ENCODE measurements around the gene HEXIM1. TPM values are rescaled to one million over a fixed set of nuclear protein-coding genes. Genes with fewer than 3 reads are reported as not detected.
"Not testable (repeated sequence)": the region's sequence is repeated elsewhere in the genome, so short reads cannot be mapped to it uniquely, and the experiment has no call there.

HEXIM1 gene
- total and polyA plus RNA-seq, 2 experiments from 2014 or later, result 17.9 to 34.8 TPM

DNA sequence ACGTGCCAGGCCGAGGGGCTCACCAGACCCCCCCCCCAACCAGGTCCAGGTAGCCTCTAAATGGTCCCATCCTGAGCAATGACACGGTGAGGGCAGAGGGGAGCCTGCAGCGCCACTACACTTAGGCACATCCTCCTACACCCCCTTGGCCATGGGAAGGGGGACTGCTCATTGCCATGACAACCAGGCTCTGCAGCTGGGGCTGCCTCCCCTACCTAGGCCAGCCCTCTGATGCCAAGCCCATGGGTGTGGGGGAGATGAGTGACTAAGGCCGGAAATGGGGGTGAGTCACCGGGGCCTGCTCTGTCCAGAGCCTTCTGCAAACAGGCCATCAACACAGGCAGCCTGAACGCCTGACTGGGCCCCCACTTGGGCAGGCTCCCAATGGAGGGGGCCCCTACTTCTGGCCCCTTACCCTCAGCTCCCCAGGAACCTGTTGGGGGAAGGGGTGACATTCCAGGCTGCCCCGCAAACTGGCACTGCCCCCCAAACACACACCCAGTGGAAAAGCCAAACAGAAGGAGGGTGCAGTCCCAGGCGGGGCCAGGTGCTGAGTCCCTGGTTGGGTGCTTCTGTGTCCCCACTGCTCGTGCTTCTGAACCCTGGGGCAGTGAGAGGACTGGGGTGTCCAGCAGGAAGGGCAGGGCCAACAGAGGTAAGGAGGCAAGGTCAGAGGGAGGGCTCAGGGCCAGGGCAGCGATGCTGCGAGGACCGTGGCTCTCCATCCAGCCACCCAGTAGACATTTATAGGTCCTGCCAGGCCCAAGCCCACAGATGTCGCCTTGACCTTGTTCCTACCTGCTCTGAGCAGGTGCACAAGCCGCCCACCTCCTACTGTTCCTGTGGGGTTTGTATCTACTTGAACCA is 24.1 kb upstream of the HEXIM1 start:
- H3K4me1 ChIP-seq (ENCODE audit: low read depth), result peaks cover 14% of the 10 kb centered on the region
- H3K27ac ChIP-seq, result no peak overlapping the region
- peak in 1 of 2 donors; percentile 89 for DNase-seq (ENCODE audit: low read depth in 1 of 2, low spot score in 1 of 2)
- no peaks in the 10 kb centered on the region for H3K27me3 ChIP-seq
- no peak for TF ChIP-seq CTCF (IDR thresholded peaks at IDR 0.05; ENCODE audit: low read depth, low read length)
- no peaks in the 10 kb centered on the region for H3K9me3 ChIP-seq (ENCODE audit: low read depth)
- no peaks in the 10 kb centered on the region for H3K36me3 ChIP-seq
- no peak overlapping the region for H3K4me3 ChIP-seq

- H3K36me3 ChIP-seq; DNase-seq (ENCODE audit: low read depth in 1 of 2, low spot score in 1 of 2); H3K27ac ChIP-seq; H3K27me3 ChIP-seq; H3K9me3 ChIP-seq (ENCODE audit: low read depth); H3K4me3 ChIP-seq: not testable (repeated sequence)
- peaks cover 14% of the 10 kb centered on the region for H3K4me1 ChIP-seq (ENCODE audit: low read depth)
These were observed 23.5 kb upstream of the HEXIM1 start for GRCh38 chr17:45124797-45125122.

GRCh38 chr17:45125509-45125908 is 22.8 kb upstream of the HEXIM1 start:
- Histone ChIP-seq H3K27ac (no peak overlapping the region), H3K4me3 (no peak overlapping the region), H3K4me1 (ENCODE audit: low read depth) (peaks cover 14% of the 10 kb centered on the region), H3K27me3 (no peaks in the 10 kb centered on the region), H3K9me3 (ENCODE audit: low read depth) (no peaks in the 10 kb centered on the region), H3K36me3 (no peaks in the 10 kb centered on the region)
- no peak for DNase-seq (ENCODE audit: low read depth in 1 of 2, low spot score in 1 of 2)
- no peak for TF ChIP-seq CTCF (IDR thresholded peaks at IDR 0.05; ENCODE audit: low read depth, low read length)

DNA sequence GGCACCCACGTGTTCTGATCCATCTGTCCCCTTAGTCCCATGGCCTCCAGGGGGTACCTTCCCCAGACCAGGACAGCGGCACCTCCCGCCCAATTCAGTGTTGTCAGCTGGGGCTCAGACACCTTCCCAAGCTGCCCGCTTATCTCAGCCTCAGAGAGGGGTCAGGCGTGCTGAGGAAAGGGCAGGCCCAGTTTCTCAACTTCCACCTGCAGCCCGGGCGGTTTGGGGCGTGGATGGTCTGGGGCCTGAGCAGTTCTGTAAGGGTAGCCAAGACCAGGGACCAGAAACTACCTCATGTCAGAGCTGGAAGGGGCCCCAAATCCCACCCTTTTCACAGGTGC is 21.1 kb upstream of the HEXIM1 start:
- Histone ChIP-seq H3K27ac (peak overlapping the region; percentile 92), H3K27me3 (no peaks in the 10 kb centered on the region), H3K4me3 (no peak overlapping the region), H3K9me3 (ENCODE audit: low read depth) (no peaks in the 10 kb centered on the region), H3K4me1 (ENCODE audit: low read depth) (peaks cover 14% of the 10 kb centered on the region), H3K36me3 (no peaks in the 10 kb centered on the region)
- TF ChIP-seq CTCF (IDR thresholded peaks at IDR 0.05; ENCODE audit: low read depth, low read length), result no peak
- peak in 1 of 2 donors; percentile 43 for DNase-seq (ENCODE audit: low read depth in 1 of 2, low spot score in 1 of 2)

DNA sequence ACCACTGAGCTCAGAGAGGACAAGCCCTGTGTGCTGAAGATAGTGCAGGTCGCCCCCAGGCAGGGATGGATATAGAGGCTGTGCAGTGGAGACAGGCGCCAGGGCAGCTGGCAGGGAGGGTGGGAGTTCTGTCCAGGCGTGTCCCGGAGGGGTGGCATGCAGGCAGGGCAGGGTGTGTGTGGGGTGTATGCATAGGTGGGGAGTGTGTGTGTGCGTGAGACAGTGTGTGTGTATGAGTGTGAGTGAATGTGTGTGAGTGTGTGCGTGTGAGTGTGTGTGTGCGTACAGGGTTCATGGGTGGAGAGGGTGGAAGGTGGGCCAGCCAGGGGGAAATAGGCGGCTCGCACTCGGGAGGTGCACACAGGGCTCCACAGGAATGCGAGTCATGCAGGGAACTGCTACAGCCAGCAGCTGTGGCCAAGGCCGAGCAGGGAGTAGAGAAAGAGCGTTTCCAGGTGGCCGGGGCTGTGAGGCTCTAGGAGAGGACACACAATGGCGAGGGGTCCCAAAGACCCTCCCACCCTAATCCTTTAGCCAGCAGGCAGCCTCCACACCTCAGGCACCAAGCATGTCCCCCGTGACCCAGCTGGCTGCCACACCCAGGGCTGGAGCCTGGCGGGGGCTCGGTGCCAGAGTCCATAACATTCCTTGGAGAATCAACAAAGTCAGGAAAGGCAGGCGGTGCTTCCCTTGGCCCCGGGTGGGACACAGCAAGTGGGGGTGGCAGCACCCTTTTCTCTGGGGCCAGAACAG is 20.6 kb upstream of the HEXIM1 start:
- Histone ChIP-seq H3K9me3 (ENCODE audit: low read depth) (no peaks in the 10 kb centered on the region), H3K4me1 (ENCODE audit: low read depth) (peaks cover 14% of the 10 kb centered on the region), H3K27ac (peak overlapping the region; percentile 92), H3K27me3 (no peaks in the 10 kb centered on the region), H3K36me3 (no peaks in the 10 kb centered on the region), H3K4me3 (no peak overlapping the region)
- no peak for TF ChIP-seq CTCF (IDR thresholded peaks at IDR 0.05; ENCODE audit: low read depth, low read length)
- peak; percentile 44 to 70 for DNase-seq (ENCODE audit: low read depth in 1 of 2, low spot score in 1 of 2)

DNA sequence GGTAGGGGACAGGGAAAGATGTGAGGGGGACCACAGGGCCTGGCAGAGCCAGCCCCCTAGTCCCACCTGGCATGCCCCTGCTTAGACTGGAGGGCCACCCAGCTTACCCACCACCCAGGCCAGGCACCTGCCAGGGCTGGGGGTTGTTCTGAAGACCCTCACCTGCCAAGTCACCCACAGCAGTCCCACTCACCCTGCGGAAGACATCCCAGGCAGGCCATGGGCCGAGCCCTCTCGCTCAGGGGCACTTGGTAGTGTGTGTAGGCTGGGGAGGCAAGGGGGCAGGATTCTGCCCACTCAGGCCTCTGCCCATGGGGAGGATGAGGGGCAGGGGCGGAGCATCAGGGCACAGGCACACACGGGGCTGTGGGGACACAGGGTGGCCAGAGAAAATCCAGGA is 19.9 kb upstream of the HEXIM1 start:
- Histone ChIP-seq H3K27ac (peak overlapping the region; percentile 92), H3K36me3 (no peaks in the 10 kb centered on the region), H3K4me3 (no peak overlapping the region), H3K27me3 (no peaks in the 10 kb centered on the region), H3K9me3 (ENCODE audit: low read depth) (no peaks in the 10 kb centered on the region), H3K4me1 (ENCODE audit: low read depth) (peaks cover 14% of the 10 kb centered on the region)
- DNase-seq (ENCODE audit: low read depth in 1 of 2, low spot score in 1 of 2), result no peak
- no peak for TF ChIP-seq CTCF (IDR thresholded peaks at IDR 0.05; ENCODE audit: low read depth, low read length)

Measured in cardiac muscle cell (in vitro differentiated cells and primary cell).